Natural killer cell (primary cell): ENCODE results near the gene PLAGL2. TPM values are rescaled to one million over a fixed set of nuclear protein-coding genes. Genes with fewer than 3 reads are reported as not detected.

Source experiments
- ATAC-seq, 3 donors: fragments of 150-1000 bp in 2 of 3; fragments of 200-7000 bp in 1 of 3; cut with Tn5 transposase; 1 replicate in 1 of 3; 2 replicates in 2 of 3; pipeline ENCODE4 v1.10.0; 2021; ENCODE audit warnings: mild to moderate bottlenecking in 2 of 3, moderate library complexity in 2 of 3
- DNase-seq, 2 donors: peaks; one replicate each; pipeline versions ENCODE4 v3.0.0 to v3.0.0-alpha.2; 2013 to 2021; ENCODE audit warnings: mixed read lengths in 1 of 2
- H3K27ac ChIP-seq: one replicate; pipeline ENCODE4 v1.5.1; 2013; ENCODE audit warnings: mild to moderate bottlenecking, low read length
- H3K27me3 ChIP-seq: one replicate; pipeline ENCODE4 v1.6.1; 2013; ENCODE audit warnings: low read length; ENCODE audit not compliant: control insufficient read depth, insufficient read depth
- H3K36me3 ChIP-seq: one replicate; pipeline ENCODE4 v1.6.1; 2013; ENCODE audit warnings: low read length; ENCODE audit not compliant: control insufficient read depth, insufficient read depth
- H3K4me1 ChIP-seq: one replicate; pipeline ENCODE4 v1.6.1; 2013; ENCODE audit warnings: low read length; ENCODE audit not compliant: control insufficient read depth, insufficient read depth
- H3K4me3 ChIP-seq: one replicate; pipeline ENCODE4 v1.5.1; 2013; ENCODE audit warnings: low read length
- H3K9me3 ChIP-seq: one replicate; pipeline ENCODE4 v1.6.1; 2013; ENCODE audit warnings: low read length; ENCODE audit not compliant: control insufficient read depth, insufficient read depth
- H3K27ac Mint-ChIP-seq, 2 donors: one replicate each; pipeline ENCODE4 v1.8.0; 2022; ENCODE audit warnings: mild to moderate bottlenecking in 2 of 2, mixed read lengths in 2 of 2, moderate library complexity in 1 of 2
- H3K27me3 Mint-ChIP-seq, 2 donors: one replicate each; pipeline ENCODE4 v1.8.0; 2022; ENCODE audit warnings: low read depth in 2 of 2, mixed read lengths in 2 of 2
- H3K36me3 Mint-ChIP-seq: one replicate; pipeline ENCODE4 v1.8.0; 2022; ENCODE audit warnings: mixed read lengths
- H3K4me1 Mint-ChIP-seq, 2 donors: one replicate each; pipeline ENCODE4 v1.8.0; 2022; ENCODE audit warnings: mixed read lengths in 2 of 2
- H3K4me3 Mint-ChIP-seq: one replicate; pipeline ENCODE4 v1.8.0; 2022; ENCODE audit warnings: mild to moderate bottlenecking, moderate library complexity, mixed read lengths
- H3K9me3 Mint-ChIP-seq, 2 donors: one replicate each; pipeline ENCODE4 v1.8.0; 2022; ENCODE audit warnings: mixed read lengths in 2 of 2
- WGBS: methylation state at CpG from one replicate; pipeline ENCODE4 v1.1.7; 2013; ENCODE audit warnings: missing lambda C conversion rate; ENCODE audit not compliant: insufficient coverage; 5-methylcytosine and 5-hydroxymethylcytosine counted together
- intact Hi-C: fragments of 100-400 bp; cut with micrococcal nuclease; formaldehyde crosslinking; loops from one replicate; pipeline ENCODE4 v1.14.2; 2022
- total RNA-seq, 4 donors: library from RNA; stranded (reverse); fragments of 120-200 nt in 1 of 4; gene quantifications; one replicate each; pipeline versions ENCODE4 v1.2.3 to v1.2.4, GENCODE V29; 2013 to 2022
- TF ChIP-seq, protein P1 (sequence below): fragments of 200-600 bp; IDR thresholded peaks from one replicate; pipeline ENCODE4 v1.8.0; 2022; ENCODE audit warnings: antibody characterized with exemption

Gene PLAGL2
- total RNA-seq, 3 donors from 2014 or later (not counting 1 experiment from before 2014, with no cell fraction given), result 13.5 to 16.6 (median 15.1) TPM

DNA sequence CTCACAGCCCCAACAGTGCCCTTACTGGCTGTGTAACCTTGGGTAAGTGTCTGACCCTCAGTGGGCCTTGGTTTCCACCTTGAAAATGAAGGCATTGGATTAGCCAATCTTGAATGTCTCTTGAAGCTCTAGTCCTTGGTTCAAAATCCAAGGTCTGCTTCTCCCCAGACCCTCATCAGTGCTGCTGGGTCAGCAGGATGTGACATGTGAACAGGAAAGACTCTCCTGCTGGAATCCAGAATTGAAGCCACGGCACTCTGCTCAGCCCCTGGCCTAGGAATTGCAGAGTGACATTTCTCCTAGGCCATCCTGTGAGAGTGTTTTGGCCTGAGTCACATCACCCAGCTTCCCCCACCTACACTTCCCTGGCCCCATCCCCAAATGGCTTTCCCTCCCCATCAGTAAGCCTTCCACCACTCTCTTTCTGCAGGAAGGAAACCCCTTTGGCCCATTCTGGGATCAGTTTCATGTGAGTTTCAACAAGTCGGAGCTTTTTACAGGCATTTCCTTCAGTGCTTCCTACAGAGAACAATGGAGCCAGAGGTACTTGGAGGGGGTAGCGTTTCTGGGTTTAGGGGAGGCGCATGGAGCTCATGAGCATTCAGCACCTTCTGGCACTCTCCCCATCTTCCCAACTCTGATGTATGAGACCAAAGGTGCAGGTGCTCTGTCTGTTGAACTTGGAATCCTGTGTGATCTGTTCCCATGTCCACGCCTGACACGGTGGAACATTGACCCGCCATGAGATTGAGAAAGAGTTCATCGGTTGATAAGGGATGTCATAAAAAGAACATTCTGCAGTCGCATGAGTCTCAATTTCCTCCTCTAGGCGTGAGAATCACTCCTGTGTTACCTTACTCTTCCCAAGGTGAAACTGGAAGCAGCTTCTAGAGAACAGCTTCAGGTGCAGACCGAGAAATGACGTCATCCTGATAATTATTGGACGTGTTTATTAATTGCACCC, 8.9 kb upstream of the PLAGL2 start:
- Mint-ChIP-seq H3K27ac (no peak overlapping the region), H3K4me3 (no peak overlapping the region), H3K27me3 (no peaks in the 10 kb centered on the region), H3K9me3 (no peaks in the 10 kb centered on the region), H3K36me3 (peaks cover 7% of the 10 kb centered on the region), H3K4me1 (peaks cover 6% of the 10 kb centered on the region in 2 donors)
- no peaks in the 10 kb centered on the region for H3K27me3 ChIP-seq
- no peak overlapping the region for H3K4me3 ChIP-seq
- intact Hi-C loops, result no loop called here
- H3K9me3 ChIP-seq, result no peaks in the 10 kb centered on the region
- no peaks in the 10 kb centered on the region for H3K4me1 ChIP-seq
- TF ChIP-seq, protein P1, sequence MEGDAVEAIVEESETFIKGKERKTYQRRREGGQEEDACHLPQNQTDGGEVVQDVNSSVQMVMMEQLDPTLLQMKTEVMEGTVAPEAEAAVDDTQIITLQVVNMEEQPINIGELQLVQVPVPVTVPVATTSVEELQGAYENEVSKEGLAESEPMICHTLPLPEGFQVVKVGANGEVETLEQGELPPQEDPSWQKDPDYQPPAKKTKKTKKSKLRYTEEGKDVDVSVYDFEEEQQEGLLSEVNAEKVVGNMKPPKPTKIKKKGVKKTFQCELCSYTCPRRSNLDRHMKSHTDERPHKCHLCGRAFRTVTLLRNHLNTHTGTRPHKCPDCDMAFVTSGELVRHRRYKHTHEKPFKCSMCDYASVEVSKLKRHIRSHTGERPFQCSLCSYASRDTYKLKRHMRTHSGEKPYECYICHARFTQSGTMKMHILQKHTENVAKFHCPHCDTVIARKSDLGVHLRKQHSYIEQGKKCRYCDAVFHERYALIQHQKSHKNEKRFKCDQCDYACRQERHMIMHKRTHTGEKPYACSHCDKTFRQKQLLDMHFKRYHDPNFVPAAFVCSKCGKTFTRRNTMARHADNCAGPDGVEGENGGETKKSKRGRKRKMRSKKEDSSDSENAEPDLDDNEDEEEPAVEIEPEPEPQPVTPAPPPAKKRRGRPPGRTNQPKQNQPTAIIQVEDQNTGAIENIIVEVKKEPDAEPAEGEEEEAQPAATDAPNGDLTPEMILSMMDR, result no peak
- DNase-seq (no peak), ATAC-seq (no peak)
- no peak overlapping the region for H3K27ac ChIP-seq
- H3K36me3 ChIP-seq, result peaks cover 54% of the 10 kb centered on the region
- 97% methylated on average over 13 of the region's 13 CpGs for WGBS

DNA sequence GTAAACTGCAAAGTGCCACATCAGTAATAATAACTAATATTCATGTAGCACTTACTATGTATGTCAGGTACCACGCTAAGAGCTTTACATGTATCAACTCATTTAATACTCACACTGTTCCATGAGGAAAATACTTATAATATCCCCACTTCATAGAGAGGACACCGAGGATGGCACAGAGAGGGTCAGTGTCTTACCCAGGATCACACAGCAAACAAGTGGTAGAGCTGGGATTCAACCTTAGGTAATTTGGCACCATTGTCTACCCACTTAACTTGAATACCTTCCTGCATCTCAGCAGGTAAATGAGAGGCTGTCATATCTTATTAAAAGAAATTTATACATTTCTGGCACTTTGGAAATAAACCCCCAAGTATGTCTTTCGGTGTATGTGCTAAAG, 8.2 kb upstream of the PLAGL2 start:
- Mint-ChIP-seq H3K27ac (no peak overlapping the region), H3K36me3 (peaks cover 7% of the 10 kb centered on the region), H3K4me1 (peaks cover 7 to 10% of the 10 kb centered on the region in 2 donors), H3K27me3 (no peaks in the 10 kb centered on the region), H3K4me3 (no peak overlapping the region), H3K9me3 (no peaks in the 10 kb centered on the region)
- ATAC-seq (no peak), DNase-seq (no peak)
- Histone ChIP-seq H3K27ac (no peak overlapping the region), H3K4me3 (no peak overlapping the region), H3K4me1 (no peaks in the 10 kb centered on the region), H3K9me3 (no peaks in the 10 kb centered on the region), H3K36me3 (peaks cover 50% of the 10 kb centered on the region), H3K27me3 (no peaks in the 10 kb centered on the region)
- WGBS, result 100% methylated on average over 3 of the region's 3 CpGs
- intact Hi-C loops, result no loop called here
- TF ChIP-seq, protein P1, result no peak

DNA sequence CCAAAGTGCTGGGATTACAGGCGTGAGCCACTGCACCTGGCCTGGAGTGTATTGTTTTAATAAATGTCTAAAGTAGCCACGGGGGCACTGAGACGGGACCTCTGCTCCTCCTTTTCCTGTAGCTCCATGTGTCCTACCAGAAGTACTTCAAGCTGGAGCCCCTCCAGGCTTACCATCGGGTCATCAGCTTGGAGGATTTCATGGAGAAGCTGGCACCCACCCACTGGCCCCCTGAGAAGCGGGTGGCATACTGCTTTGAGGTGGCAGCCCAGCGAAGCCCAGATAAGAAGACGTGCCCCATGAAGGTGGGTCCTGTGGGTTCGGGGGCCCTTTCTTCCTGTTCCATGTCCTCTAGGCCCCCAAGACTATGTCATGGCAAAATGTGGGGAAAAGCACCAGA, 7.6 kb upstream of the PLAGL2 start:
- intact Hi-C loops, result no loop called here
- no peak overlapping the region for H3K27ac Mint-ChIP-seq
- DNase-seq, result no peak
- H3K9me3 Mint-ChIP-seq, result no peaks in the 10 kb centered on the region
- ATAC-seq, result no peak
- no peaks in the 10 kb centered on the region for H3K9me3 ChIP-seq
- no peak overlapping the region for H3K27ac ChIP-seq
- no peak overlapping the region for H3K4me3 Mint-ChIP-seq
- no peak overlapping the region for H3K4me3 ChIP-seq
- peaks cover 49% of the 10 kb centered on the region for H3K36me3 ChIP-seq
- TF ChIP-seq, protein P1, result no peak
- H3K4me1 Mint-ChIP-seq, result peaks cover 13 to 16% of the 10 kb centered on the region in 2 donors
- H3K36me3 Mint-ChIP-seq, result peaks cover 7% of the 10 kb centered on the region
- H3K4me1 ChIP-seq, result no peaks in the 10 kb centered on the region
- H3K27me3 Mint-ChIP-seq, result no peaks in the 10 kb centered on the region
- WGBS, result 95% methylated on average over 8 of the region's 8 CpGs
- no peaks in the 10 kb centered on the region for H3K27me3 ChIP-seq
